Measurements from ENCODE around the gene SUSD4.
"Not testable (repeated sequence)": the region's sequence is repeated elsewhere in the genome, so short reads cannot be mapped to it uniquely, and the experiment has no call there.

SUSD4 gene

GRCh38 chr1:223291796-223292195 is 72.2 kb downstream of the SUSD4 start:
- DNase-seq (ENCODE audit: low spot score), result no peak

GRCh38 chr1:223290397-223290796 is 73.6 kb downstream of the SUSD4 start:
- DNase-seq (ENCODE audit: low spot score), result no peak

- no peak for DNase-seq (ENCODE audit: low spot score)
Observed at GRCh38 chr1:223289621-223290020, 74.4 kb downstream of the SUSD4 start.

GRCh38 chr1:223288826-223289225 is 75.2 kb downstream of the SUSD4 start:
- DNase-seq (ENCODE audit: low spot score), result no peak

- no peak for DNase-seq (ENCODE audit: low spot score)
Observed at GRCh38 chr1:223285452-223285851, 78.5 kb downstream of the SUSD4 start.

- not testable (repeated sequence) for DNase-seq (ENCODE audit: low spot score)
Observed at GRCh38 chr1:223283697-223284096, 80.3 kb downstream of the SUSD4 start.

- not testable (repeated sequence) for DNase-seq (ENCODE audit: low spot score)
Observed at GRCh38 chr1:223278311-223278710, 85.7 kb downstream of the SUSD4 start.

- DNase-seq (ENCODE audit: low spot score), result no peak
Observed at GRCh38 chr1:223276029-223276428, 87.9 kb downstream of the SUSD4 start.

GRCh38 chr1:223273511-223273910 is 90.5 kb downstream of the SUSD4 start:
- DNase-seq (ENCODE audit: low spot score), result no peak

- DNase-seq (ENCODE audit: low spot score), result no peak
Observed at GRCh38 chr1:223271085-223271781, 92.7 kb downstream of the SUSD4 start.

- DNase-seq (ENCODE audit: low spot score), result no peak
Observed at GRCh38 chr1:223270155-223270554, 93.8 kb downstream of the SUSD4 start.

- DNase-seq (ENCODE audit: low spot score), result no peak
Observed at GRCh38 chr1:223269006-223269405, 95.0 kb downstream of the SUSD4 start.

GRCh38 chr1:223266632-223267172 is 97.3 kb downstream of the SUSD4 start:
- no peak for DNase-seq (ENCODE audit: low spot score)

GRCh38 chr1:223264983-223265908 is 98.7 kb downstream of the SUSD4 start:
- no peak for DNase-seq (ENCODE audit: low spot score)

- no peak for DNase-seq (ENCODE audit: low spot score)
Observed at GRCh38 chr1:223264529-223264928, 99.4 kb downstream of the SUSD4 start.

- no peak for DNase-seq (ENCODE audit: low spot score)
Observed at GRCh38 chr1:223261914-223262313, 102.1 kb downstream of the SUSD4 start.

- no peak for DNase-seq (ENCODE audit: low spot score)
Observed at GRCh38 chr1:223260712-223261111, 103.3 kb downstream of the SUSD4 start.

- no peak for DNase-seq (ENCODE audit: low spot score)
Observed at GRCh38 chr1:223259462-223259861, 104.5 kb downstream of the SUSD4 start.

GRCh38 chr1:223258751-223259198 is 105.2 kb downstream of the SUSD4 start:
- no peak for DNase-seq (ENCODE audit: low spot score)

GRCh38 chr1:223257856-223258550 is 106.0 kb downstream of the SUSD4 start:
- no peak for DNase-seq (ENCODE audit: low spot score)

GRCh38 chr1:223256034-223256433 is 107.9 kb downstream of the SUSD4 start:
- no peak for DNase-seq (ENCODE audit: low spot score)

- no peak for DNase-seq (ENCODE audit: low spot score)
Observed at GRCh38 chr1:223253916-223254315, 110.1 kb downstream of the SUSD4 start.

Measured in CD4-positive, alpha-beta T cell treated with Interleukin-2 at 100 ng/mL for 4 hours (primary cell).